HCT116 (cell line): ENCODE data around the gene GFI1B. TPM values are rescaled to one million over a fixed set of nuclear protein-coding genes. Genes with fewer than 3 reads are reported as not detected.

Source experiments
- ATAC-seq: fragments of 200-7000 bp; cut with Tn5 transposase; 2 replicates; pipeline ENCODE4 v1.9.1; 2020; ENCODE audit warnings: mild to moderate bottlenecking, moderate library complexity
- BruUV-seq: library from RNA; stranded (reverse); fragments of 400-500 nt; replicated peaks from 2 replicates; lab custom pipeline; 2021; lab: Mats Ljungman, UMichigan
- CTCF ChIA-PET: fragments of 300-600 bp; sonication (Branson Sonifier 250); formaldehyde crosslinking; loops from one replicate; lab custom pipeline; 2021; ENCODE audit warnings: antibody characterized with exemption; lab: Charles Lee
- POLR2A ChIA-PET: fragments of 300-600, 350-600 bp; sonication (Branson Sonifier 250); formaldehyde crosslinking; loops from one replicate; lab custom pipeline; 2021; ENCODE audit warnings: antibody characterized with exemption; lab: Charles Lee
- RAD21 ChIA-PET, 2 experiments: fragments of 300-600 bp; sonication (Branson Sonifier 250); formaldehyde crosslinking; loops; one replicate each; lab custom pipeline; 2023; ENCODE audit warnings: low total read pairs in 2 of 2; ENCODE audit not compliant: uncharacterized antibody in 2 of 2, unreplicated experiment in 2 of 2, low non-redundant PET in 1 of 2; lab: Charles Lee
- DNase-seq: peaks from one replicate; pipeline ENCODE4 v3.0.0-alpha.2; 2010; ENCODE audit warnings: low read depth, low spot score
- H2AFZ ChIP-seq: fragments of 200-600 bp; shearing (Covaris generic), sonication (generic); 2 replicates; pipeline ENCODE4 v1.6.1; 2017; ENCODE audit warnings: low read depth, mixed run types, mixed read lengths, antibody characterized with exemption, low read length; ENCODE audit not compliant: poor library complexity, severe bottlenecking
- H3K27ac ChIP-seq: 2 replicates; pipeline ENCODE4 v1.5.1; 2012; ENCODE audit warnings: low read depth, low read length
- H3K27me3 ChIP-seq: fragments of 200-600 bp; sonication (generic); 2 replicates; pipeline ENCODE4 v1.6.1; 2016; ENCODE audit warnings: mixed run types, low read length, mixed read lengths; ENCODE audit not compliant: insufficient read depth
- H3K36me3 ChIP-seq, 2 experiments: fragments of 200-500 bp in 1 of 2; fragments of 200-600 bp in 1 of 2; sonication (Bioruptor generic) in 1 of 2; sonication (generic) in 1 of 2; 2 replicates each; pipeline versions ENCODE4 v1.5.1 to v1.6.1; 2014 to 2016; ENCODE audit warnings: low read length in 2 of 2, inconsistent platforms in 1 of 2, mixed read lengths in 1 of 2, mixed run types in 1 of 2; ENCODE audit not compliant: insufficient read depth in 2 of 2, control insufficient read depth in 1 of 2
- H3K4me1 ChIP-seq, 2 experiments: fragments of 200-600 bp in 1 of 2; sonication (generic) in 1 of 2; 2 replicates each; pipeline versions ENCODE4 v1.5.1 to v1.6.1; 2012 to 2017; ENCODE audit warnings: low read length in 2 of 2, inconsistent platforms in 1 of 2, mild to moderate bottlenecking in 1 of 2, mixed read lengths in 1 of 2, mixed run types in 1 of 2, moderate library complexity in 1 of 2; ENCODE audit not compliant: insufficient read depth in 2 of 2, control insufficient read depth in 1 of 2
- H3K4me2 ChIP-seq: fragments of 200-600 bp; sonication (generic); 2 replicates; pipeline ENCODE4 v1.6.1; 2017; ENCODE audit warnings: mixed run types, low read length, mixed read lengths
- H3K4me3 ChIP-seq, 2 experiments: fragments of 200-600 bp in 1 of 2; sonication (generic) in 1 of 2; replicated peaks in 1 of 2; 2 replicates each; pipeline ENCODE4 v1.5.1; 2011 to 2016; ENCODE audit warnings: low read length in 2 of 2, control low read depth in 1 of 2, low read depth in 1 of 2, mild to moderate bottlenecking in 1 of 2, mixed read lengths in 1 of 2, mixed run types in 1 of 2
- H3K79me2 ChIP-seq: fragments of 200-600 bp; sonication (generic); 2 replicates; pipeline ENCODE4 v1.6.1; 2017; ENCODE audit warnings: mild to moderate bottlenecking, mixed run types, low read length, moderate library complexity, mixed read lengths; ENCODE audit not compliant: insufficient read depth
- H3K9ac ChIP-seq: fragments of 200-600 bp; sonication (generic); 2 replicates; pipeline ENCODE4 v1.6.1; 2016; ENCODE audit warnings: low read length, mixed read lengths
- H3K9me2 ChIP-seq: fragments of 200-600 bp; sonication (generic), shearing (Covaris generic); 2 replicates; pipeline ENCODE4 v1.6.1; 2017; ENCODE audit warnings: mixed run types, mild to moderate bottlenecking, moderate library complexity; ENCODE audit not compliant: insufficient read depth
- H3K9me3 ChIP-seq, 2 experiments: fragments of 200-500 bp in 1 of 2; fragments of 200-600 bp in 1 of 2; sonication (Bioruptor generic) in 1 of 2; sonication (generic) in 1 of 2; 2 replicates each; pipeline ENCODE4 v1.6.1; 2014 to 2017; ENCODE audit warnings: low read length in 2 of 2, mixed read lengths in 2 of 2, inconsistent platforms in 1 of 2, low read depth in 1 of 2, mild to moderate bottlenecking in 1 of 2, mixed run types in 1 of 2, moderate library complexity in 1 of 2; ENCODE audit not compliant: control insufficient read depth in 1 of 2, insufficient read depth in 1 of 2
- H4K20me1 ChIP-seq: fragments of 200-600 bp; sonication (generic), shearing (Covaris generic); 2 replicates; pipeline ENCODE4 v1.6.1; 2017; ENCODE audit warnings: mixed run types, mild to moderate bottlenecking, moderate library complexity; ENCODE audit not compliant: insufficient read depth
- CEBPB ChIP-seq: IDR thresholded peaks from 2 replicates; pipeline ENCODE4 v1.6.1; 2012; ENCODE audit warnings: low read depth
- FOSL1 ChIP-seq: IDR thresholded peaks from 2 replicates; pipeline ENCODE4 v1.6.1; 2012; ENCODE audit warnings: low read depth
- JUND ChIP-seq: IDR thresholded peaks from 2 replicates; pipeline ENCODE4 v1.6.1; 2012
- POLR2A ChIP-seq: IDR thresholded peaks from 2 replicates; pipeline ENCODE4 v1.7.0; 2011; ENCODE audit warnings: borderline replicate concordance; ENCODE audit not compliant: insufficient read depth, insufficient read length; ENCODE audit errors: extremely low read depth
- RAD21 ChIP-seq: IDR thresholded peaks from 2 replicates; pipeline ENCODE4 v1.6.1; 2012; ENCODE audit warnings: low read depth, mild to moderate bottlenecking
- REST ChIP-seq: IDR thresholded peaks from 2 replicates; pipeline ENCODE4 v1.6.1; 2012; ENCODE audit warnings: low read depth
- ZBTB33 ChIP-seq: IDR thresholded peaks from 2 replicates; pipeline ENCODE4 v1.6.1; 2011; ENCODE audit warnings: mild to moderate bottlenecking, low read length, moderate library complexity; ENCODE audit not compliant: insufficient replicate concordance; ENCODE audit errors: extremely low read depth
- intact Hi-C: fragments of 100-400 bp; cut with micrococcal nuclease; formaldehyde crosslinking; loops from 2 replicates; pipeline ENCODE4 v1.10.0; 2022
- total RNA-seq: library from RNA; stranded (reverse); gene quantifications from one replicate; pipeline ENCODE4 v1.2.1, GENCODE V29; 2021; ENCODE audit not compliant: unreplicated experiment

The GFI1B gene
- total RNA-seq, 1 experiment from 2014 or later: 0.20 TPM

- TF ChIP-seq POLR2A (no peak), ZBTB33 (no peak), CEBPB (no peak), JUND (no peak), REST (no peak), FOSL1 (no peak), RAD21 (no peak)
- Histone ChIP-seq H3K27ac (no peak overlapping the region), H3K4me2 (no peak overlapping the region), H3K79me2 (no peaks in the 10 kb centered on the region), H4K20me1 (no peaks in the 10 kb centered on the region), H3K9me3 (no peaks in the 10 kb centered on the region), H3K4me1 (peaks cover 0 to 11% of the 10 kb centered on the region in 2 experiments; a peak in 2 of 4 replicates), H3K9me2 (no peaks in the 10 kb centered on the region), H3K4me3 (no peak overlapping the region), H3K27me3 (peaks cover 26% of the 10 kb centered on the region; the same call in 1 of the 2 replicates), H3K36me3 (no peaks in the 10 kb centered on the region), H2AFZ (no peak overlapping the region), H3K9ac (no peak overlapping the region)
- ChIA-PET CTCF (interaction anchor here (1.3 kb wide), 1 partner anchor 171 kb away, joined by 3 read pairs; no protein-coding TSS in a partner anchor), RAD21 (no interaction called here), POLR2A (no interaction called here)
- BruUV-seq: no TSS peak
- intact Hi-C loops: loop anchor here (10.0 kb wide), 1 partner anchor 322 kb away; no protein-coding TSS in a partner anchor
- no peak for ATAC-seq
- no peak for DNase-seq
These were observed 1.9 kb upstream of the GFI1B start for GRCh38 chr9:132976571-132976970.
